ENCODE measurements around the gene ZNF33B. TPM values are rescaled to one million over a fixed set of nuclear protein-coding genes. Genes with fewer than 3 reads are reported as not detected.

The ZNF33B gene
- total and polyA plus RNA-seq, 9 of the 15 experiments (the other 6 are each of a cell fraction or from before 2014, with no cell fraction given), result 6.9 to 23.9 (median 15.4) TPM

DNA sequence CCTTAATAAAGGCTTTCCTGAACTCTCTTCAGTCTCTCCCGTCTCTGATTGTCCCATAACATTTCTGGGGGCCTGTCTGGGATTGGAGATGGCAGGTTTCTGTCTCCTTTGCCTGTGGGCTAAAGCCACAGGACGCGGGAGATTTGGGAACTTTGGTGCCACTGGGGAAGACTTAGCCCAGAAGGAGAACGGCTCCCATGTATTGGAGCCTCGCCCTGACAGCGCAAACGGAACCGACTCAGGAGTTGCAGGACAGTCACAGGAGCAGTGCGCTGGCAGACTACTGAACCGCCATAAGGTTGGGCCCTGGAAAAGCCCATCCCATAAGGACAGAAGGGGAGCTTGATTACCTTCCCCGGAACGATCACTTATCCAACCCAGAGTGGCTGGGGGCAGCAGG lies 7.1 kb upstream of the ZNF33B start (continued):
- TF ChIP-seq ZBTB40 (IDR thresholded peaks at IDR 0.05) (0 out of 2 replicates have a peak, but pooled peaks have one; percentile 9), ZBTB40 (CRISPR knock-in tag; IDR thresholded peaks at IDR 0.05) (no peak), HNRNPLL (IDR thresholded peaks at IDR 0.05; ENCODE audit: low read depth, low read length, poor library complexity, severe bottlenecking) (no peak), POLR2A (conservative IDR thresholded peaks at IDR 0.05) (no peak), CREM (IDR thresholded peaks at IDR 0.05; ENCODE audit: low read depth) (no peak)
- TF ChIP-seq, protein P1, sequence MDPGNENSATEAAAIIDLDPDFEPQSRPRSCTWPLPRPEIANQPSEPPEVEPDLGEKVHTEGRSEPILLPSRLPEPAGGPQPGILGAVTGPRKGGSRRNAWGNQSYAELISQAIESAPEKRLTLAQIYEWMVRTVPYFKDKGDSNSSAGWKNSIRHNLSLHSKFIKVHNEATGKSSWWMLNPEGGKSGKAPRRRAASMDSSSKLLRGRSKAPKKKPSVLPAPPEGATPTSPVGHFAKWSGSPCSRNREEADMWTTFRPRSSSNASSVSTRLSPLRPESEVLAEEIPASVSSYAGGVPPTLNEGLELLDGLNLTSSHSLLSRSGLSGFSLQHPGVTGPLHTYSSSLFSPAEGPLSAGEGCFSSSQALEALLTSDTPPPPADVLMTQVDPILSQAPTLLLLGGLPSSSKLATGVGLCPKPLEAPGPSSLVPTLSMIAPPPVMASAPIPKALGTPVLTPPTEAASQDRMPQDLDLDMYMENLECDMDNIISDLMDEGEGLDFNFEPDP (CRISPR knock-in tag; IDR thresholded peaks at IDR 0.05), result 0 out of 2 replicates have a peak, but pooled peaks have one; percentile 12
